ENCODE measurements around the gene ADAMTS13. TPM values are rescaled to one million over a fixed set of nuclear protein-coding genes. Genes with fewer than 3 reads are reported as not detected.

Gene ADAMTS13
- total and polyA plus RNA-seq, 12 donors, result 1.5 to 17.8 (median 3.5) TPM

DNA sequence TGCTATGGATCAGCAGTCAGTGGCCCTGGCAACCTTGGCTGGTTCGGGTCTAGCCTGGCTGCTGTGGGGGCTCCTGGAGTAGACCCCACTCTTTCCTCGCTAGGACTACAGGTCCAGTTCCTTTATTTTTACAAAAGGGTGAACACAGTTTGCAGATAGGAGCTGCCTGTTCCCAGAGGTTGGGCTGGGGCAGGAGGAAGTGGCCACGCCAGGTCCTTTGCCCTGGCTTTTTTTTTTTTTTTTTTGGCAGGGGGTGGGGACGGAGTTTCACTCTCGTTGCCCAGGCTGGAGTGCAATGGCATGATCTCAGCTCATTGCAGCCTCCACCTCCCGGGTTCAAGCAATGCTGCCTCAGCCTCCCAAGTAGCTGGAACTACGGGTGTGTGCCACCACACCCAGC lies 48.8 kb downstream of the ADAMTS13 start:
- no peak for ATAC-seq
- intact Hi-C loops (cut with DNase I), result no loop called here
- Histone ChIP-seq H3K4me1 (peaks cover 0 to 32% (median 0%) of the 10 kb centered on the region in 9 donors), H3K27ac (no peak overlapping the region), H3K9me3 (no peaks in the 10 kb centered on the region), H3K36me3 (peaks cover 0 to 58% (median 0%) of the 10 kb centered on the region in 9 donors), H3K4me3 (no peak overlapping the region), H3K27me3 (no peaks in the 10 kb centered on the region)
- no peak for DNase-seq
- WGBS, 2 donors, result 79 to 92% methylated on average over 7 of the region's 7 CpGs
- TF ChIP-seq, protein P1, sequence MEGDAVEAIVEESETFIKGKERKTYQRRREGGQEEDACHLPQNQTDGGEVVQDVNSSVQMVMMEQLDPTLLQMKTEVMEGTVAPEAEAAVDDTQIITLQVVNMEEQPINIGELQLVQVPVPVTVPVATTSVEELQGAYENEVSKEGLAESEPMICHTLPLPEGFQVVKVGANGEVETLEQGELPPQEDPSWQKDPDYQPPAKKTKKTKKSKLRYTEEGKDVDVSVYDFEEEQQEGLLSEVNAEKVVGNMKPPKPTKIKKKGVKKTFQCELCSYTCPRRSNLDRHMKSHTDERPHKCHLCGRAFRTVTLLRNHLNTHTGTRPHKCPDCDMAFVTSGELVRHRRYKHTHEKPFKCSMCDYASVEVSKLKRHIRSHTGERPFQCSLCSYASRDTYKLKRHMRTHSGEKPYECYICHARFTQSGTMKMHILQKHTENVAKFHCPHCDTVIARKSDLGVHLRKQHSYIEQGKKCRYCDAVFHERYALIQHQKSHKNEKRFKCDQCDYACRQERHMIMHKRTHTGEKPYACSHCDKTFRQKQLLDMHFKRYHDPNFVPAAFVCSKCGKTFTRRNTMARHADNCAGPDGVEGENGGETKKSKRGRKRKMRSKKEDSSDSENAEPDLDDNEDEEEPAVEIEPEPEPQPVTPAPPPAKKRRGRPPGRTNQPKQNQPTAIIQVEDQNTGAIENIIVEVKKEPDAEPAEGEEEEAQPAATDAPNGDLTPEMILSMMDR (IDR thresholded peaks at IDR 0.05), result no peak

DNA sequence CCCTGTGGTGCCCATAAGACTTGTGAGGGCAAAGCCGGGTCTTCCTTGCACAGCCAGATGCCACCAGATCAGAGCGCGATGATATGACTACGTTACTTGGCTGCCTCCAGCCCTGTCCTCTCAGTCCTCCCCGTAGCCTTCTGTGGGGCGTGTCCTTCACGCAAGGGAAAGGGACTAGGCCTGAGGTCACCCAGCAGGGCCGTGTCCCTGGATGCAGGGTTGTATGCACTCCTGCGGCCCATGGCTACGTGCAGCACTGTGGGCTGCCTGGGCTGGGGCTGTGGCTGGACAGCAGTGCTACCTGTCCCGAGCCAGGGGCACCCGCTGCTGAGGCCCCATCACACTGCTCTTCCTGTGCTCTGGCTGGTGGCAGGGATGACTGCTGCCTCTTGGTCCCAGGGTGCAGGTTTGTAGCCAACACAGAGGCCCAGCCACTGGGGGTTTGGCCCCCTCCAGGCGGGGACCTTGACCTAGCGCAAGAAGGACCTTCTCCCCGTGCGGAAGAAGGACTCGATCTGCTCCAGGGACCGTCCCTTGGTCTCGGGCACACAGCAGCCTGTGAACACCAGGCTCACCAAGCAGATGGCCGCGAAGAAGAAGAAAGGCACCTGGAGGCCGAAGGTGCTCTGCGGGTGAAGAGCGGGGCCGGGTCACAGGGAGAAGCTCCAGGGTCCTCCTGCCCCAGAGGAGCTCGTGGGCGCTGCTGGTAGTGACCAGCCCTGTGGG lies 49.5 kb downstream of the ADAMTS13 start:
- Histone ChIP-seq H3K9me3 (no peaks in the 10 kb centered on the region), H3K27ac (no peak overlapping the region), H3K36me3 (peaks cover 0 to 62% (median 0%) of the 10 kb centered on the region in 9 donors), H3K4me1 (peaks cover 0 to 39% (median 0%) of the 10 kb centered on the region in 9 donors), H3K4me3 (no peak overlapping the region), H3K27me3 (no peaks in the 10 kb centered on the region)
- DNase-seq, result no peak
- TF ChIP-seq, protein P1 (IDR thresholded peaks at IDR 0.05), result no peak
- intact Hi-C loops (cut with DNase I), result no loop called here
- 85 to 87% methylated on average over 27 of the region's 27 CpGs for WGBS, 2 donors
- no peak for ATAC-seq

DNA sequence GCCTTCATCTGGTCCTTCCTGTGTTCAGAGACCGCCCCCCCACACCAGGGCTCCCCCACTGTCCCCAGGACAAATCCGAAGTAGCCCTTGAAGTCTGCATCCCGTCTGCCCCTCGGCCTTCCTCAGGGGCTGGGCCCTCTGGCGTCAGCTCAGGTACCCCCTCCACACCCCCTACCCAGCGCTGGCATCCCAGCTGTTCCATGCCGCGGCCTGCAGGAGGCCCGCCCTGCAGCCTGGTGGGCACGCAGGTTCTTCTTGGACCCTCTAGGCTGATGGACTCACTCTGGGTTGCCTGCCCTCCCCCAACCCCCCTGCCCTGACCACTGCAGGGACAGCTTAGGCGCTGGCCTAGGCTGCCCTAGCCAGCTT lies 50.1 kb downstream of the ADAMTS13 start:
- no peak for ATAC-seq
- Histone ChIP-seq H3K36me3 (peaks cover 0 to 64% (median 0%) of the 10 kb centered on the region in 9 donors), H3K9me3 (no peaks in the 10 kb centered on the region), H3K4me1 (peaks cover 0 to 45% (median 0%) of the 10 kb centered on the region in 9 donors), H3K27me3 (no peaks in the 10 kb centered on the region), H3K27ac (no peak overlapping the region), H3K4me3 (no peak overlapping the region)
- 88 to 89% methylated on average over 11 of the region's 11 CpGs for WGBS, 2 donors
- intact Hi-C loops (cut with DNase I), result no loop called here
- TF ChIP-seq, protein P1 (IDR thresholded peaks at IDR 0.05), result no peak
- DNase-seq, result no peak

DNA sequence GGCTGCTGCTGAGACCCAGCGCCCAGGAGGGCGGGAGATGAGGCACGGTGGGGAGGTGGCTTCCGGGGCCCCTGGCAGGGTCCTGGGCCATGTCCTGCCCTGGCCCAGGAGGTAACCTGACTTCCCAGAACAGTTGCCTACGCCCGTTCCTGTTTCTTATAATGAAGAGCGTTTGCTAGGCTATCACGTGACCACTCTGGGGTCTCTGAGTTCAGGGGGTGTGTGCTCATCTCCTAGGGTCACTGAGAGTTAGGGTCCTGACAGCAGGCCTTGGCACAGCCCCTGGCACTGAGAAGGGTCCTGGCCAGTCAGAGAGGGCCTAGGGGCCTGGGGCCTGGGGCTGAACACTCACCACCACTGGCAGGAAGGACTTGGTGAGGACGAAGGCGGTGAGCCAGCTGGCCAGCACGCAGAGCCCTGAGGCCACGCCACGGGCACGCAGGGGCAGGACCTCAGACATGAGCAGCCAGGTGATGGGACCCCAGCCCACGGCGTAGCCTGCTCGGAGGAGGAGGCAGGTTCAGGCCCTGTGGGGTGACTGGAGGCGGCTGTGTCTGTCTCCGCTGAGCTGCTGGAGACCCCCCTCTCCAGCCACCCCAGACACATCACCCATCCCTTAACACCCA lies 50.7 kb downstream of the ADAMTS13 start:
- Histone ChIP-seq H3K4me3 (no peak overlapping the region), H3K9me3 (no peaks in the 10 kb centered on the region), H3K36me3 (peaks cover 0 to 64% (median 0%) of the 10 kb centered on the region in 9 donors), H3K27ac (no peak overlapping the region), H3K27me3 (no peaks in the 10 kb centered on the region), H3K4me1 (peaks cover 0 to 51% (median under 1%) of the 10 kb centered on the region in 9 donors)
- no peak for ATAC-seq
- no peak for DNase-seq
- intact Hi-C loops (cut with DNase I), result no loop called here
- TF ChIP-seq, protein P1 (IDR thresholded peaks at IDR 0.05), result no peak
- 86 to 88% methylated on average over 19 of the region's 19 CpGs for WGBS, 2 donors
